ENCODE data around the gene PGS1.

PGS1 gene

GRCh38 chr17:78365561-78366108 is 12.8 kb upstream of the PGS1 start:
- DNase-seq, result peak; percentile 77

GRCh38 chr17:78366109-78366848 is 12.2 kb upstream of the PGS1 start:
- DNase-seq, result peak; percentile 66

- no peak for DNase-seq
Observed at GRCh38 chr17:78367193-78367592, 11.3 kb upstream of the PGS1 start.

GRCh38 chr17:78368348-78368747 is 10.1 kb upstream of the PGS1 start:
- DNase-seq, result no peak

- DNase-seq, result no peak
Observed at GRCh38 chr17:78368854-78369495, 9.5 kb upstream of the PGS1 start.

- DNase-seq, result no peak
Observed at GRCh38 chr17:78369791-78370381, 8.6 kb upstream of the PGS1 start.

- DNase-seq, result no peak
Observed at GRCh38 chr17:78371056-78371455, 7.4 kb upstream of the PGS1 start.

- DNase-seq, result no peak
Observed at GRCh38 chr17:78372841-78373240, 5.6 kb upstream of the PGS1 start.

GRCh38 chr17:78374189-78374588 is 4.3 kb upstream of the PGS1 start:
- DNase-seq, result no peak

- no peak for DNase-seq
Observed at GRCh38 chr17:78374631-78375274, 3.7 kb upstream of the PGS1 start.

GRCh38 chr17:78375401-78376151 is 2.9 kb upstream of the PGS1 start:
- DNase-seq, result no peak

GRCh38 chr17:78376161-78376560 is 2.3 kb upstream of the PGS1 start:
- DNase-seq, result no peak

GRCh38 chr17:78377858-78378224 is 608 bp upstream of the PGS1 start:
- no peak for DNase-seq

GRCh38 chr17:78379131-78379491 is 662 bp downstream of the PGS1 start:
- DNase-seq, result no peak

GRCh38 chr17:78380370-78380769 is 1.9 kb downstream of the PGS1 start:
- DNase-seq, result no peak

GRCh38 chr17:78381601-78382232 is 3.3 kb downstream of the PGS1 start:
- no peak for DNase-seq

- DNase-seq, result no peak
Observed at GRCh38 chr17:78383725-78384471, 5.4 kb downstream of the PGS1 start.

GRCh38 chr17:78384479-78385175 is 6.2 kb downstream of the PGS1 start:
- DNase-seq, result no peak

GRCh38 chr17:78387977-78388941 is 9.8 kb downstream of the PGS1 start:
- DNase-seq, result no peak

Data from left hindlimb (tissue), 1 donor.